Measurements from ENCODE around the gene UTP4.
"Not testable (repeated sequence)": the region's sequence is repeated elsewhere in the genome, so short reads cannot be mapped to it uniquely, and the experiment has no call there.

UTP4 gene

DNA sequence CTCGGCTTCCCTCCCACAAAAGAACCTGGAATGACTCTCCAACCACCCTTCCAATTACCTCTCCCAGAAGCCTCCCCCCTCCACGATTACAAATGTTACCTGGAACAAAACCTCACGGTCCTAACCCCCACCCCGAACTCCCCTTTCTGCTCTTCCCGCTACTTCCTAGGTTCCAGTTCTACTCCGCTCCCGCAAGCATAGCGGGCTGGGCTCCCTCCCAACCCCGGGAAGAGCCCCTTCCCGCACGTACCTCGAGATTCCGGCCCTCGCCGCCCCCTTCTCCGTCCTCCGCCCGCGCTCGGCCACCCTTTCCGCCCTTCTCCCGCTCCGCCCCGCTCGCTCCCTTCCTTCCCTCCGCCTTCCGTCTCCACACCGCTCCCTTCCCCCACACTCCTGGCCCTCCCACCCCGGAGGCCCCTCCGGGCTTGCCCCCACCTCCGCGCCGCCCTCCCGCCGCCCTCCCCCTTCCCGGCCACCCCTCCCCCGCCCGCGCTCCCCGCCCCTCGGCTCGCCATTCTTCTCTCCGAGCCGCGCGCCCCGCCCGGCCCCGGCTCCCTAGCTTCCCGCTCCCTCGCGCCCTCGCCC is 518 bp upstream of the UTP4 start:
- DNase-seq = peak; percentile 25

DNA sequence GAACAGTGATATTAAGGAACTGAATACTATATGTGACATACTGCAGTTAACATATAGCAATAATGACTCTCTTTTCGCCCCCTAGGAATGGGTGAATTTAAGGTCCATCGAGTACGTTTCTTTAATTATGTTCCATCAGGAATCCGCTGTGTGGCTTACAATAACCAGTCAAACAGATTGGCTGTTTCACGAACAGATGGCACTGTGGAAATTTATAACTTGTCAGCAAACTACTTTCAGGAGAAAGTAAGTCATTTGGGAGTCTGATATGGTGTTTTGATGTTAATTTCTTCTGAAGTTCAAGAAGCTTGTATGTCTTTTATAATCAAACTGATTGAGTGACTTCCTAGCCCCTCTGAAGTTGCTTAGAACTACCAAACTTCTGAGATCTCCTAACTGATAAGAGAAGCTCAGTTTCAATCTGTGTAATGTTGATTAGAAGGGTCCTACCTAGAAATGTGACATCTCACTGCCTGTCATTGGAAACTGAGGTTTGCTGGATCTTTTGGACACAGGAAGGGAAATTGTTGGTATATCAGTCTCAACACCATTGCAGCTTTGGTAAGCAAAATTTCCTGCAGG is 1.0 kb downstream of the UTP4 start:
- no peak for DNase-seq

DNA sequence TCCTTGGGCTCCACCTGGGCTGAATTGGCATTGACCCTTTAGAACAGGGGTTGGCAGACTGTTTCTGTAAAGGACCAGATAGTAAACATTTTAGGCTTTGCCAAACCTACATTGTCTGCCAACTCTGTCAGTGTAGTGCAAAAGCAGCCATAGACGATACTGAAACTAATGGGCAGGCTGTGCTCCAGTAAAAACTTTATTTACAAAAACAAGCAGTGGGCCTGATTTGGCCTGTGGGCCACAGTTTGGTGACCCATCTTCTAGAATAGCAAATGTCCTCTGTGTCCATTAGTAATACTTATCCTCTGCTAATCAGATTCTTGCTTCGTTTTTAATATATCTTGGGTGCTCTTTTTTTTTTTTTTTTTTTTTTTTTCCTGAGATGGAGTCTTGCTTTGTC is 6.2 kb downstream of the UTP4 start:
- DNase-seq = no peak

DNA sequence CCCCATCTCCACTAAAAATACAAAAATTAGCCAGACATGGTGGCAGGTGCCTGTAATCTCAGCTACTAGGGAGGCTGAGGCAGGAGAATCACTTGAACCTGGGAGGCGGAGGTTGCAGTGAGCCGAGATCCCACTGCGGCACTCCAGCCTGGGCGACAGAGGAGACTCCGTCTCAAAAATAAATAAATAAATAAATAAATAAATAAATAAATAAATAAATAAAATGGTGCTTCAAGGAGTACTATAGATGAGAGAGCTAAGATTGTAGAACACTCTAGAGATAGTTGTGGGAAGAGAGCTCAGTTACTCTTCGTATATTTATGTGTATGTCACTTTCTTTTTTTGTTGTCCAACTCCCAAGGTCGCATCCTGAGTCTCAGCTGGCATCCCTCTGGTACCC is 7.0 kb downstream of the UTP4 start:
- DNase-seq = not testable (repeated sequence)

DNA sequence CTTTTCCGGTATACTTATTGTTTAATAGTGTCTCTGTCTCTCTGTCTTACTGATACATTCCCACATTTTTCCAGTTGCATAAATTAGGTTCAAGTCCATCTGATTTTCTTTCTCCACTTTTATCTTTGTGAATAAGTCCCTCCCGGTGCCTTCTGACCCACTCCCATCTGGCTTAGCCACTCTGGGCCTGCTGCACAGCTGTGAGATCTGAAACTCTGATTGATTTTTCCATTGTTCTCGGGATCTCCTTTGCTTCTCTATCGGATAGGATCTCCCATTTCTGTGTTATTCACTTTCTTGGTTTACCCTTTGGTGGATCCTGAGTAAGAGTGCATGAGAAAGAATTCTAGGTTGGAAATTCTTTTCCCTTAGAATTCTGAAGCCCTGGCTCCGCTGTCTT is 8.6 kb downstream of the UTP4 start:
- DNase-seq = no peak

DNA sequence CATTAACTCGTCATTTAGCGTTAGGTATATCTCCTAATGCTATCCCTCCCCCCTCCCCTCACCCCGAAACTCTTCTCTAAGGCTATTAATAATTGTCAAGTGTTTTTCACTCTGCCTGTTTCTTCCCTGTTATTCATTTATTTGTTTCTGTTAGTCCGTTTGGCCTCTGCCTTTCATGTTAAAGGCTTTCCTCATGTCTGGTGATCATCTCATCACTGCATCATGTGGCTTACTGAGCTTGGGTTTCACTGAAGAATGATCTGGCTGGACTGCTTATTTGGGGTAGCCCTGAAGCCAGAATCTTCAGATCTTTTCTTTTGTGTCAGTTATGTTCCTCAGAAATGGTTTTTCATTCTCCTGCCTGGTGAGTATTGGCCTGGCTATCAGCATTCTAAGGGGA is 9.5 kb downstream of the UTP4 start:
- no peak for DNase-seq

DNA sequence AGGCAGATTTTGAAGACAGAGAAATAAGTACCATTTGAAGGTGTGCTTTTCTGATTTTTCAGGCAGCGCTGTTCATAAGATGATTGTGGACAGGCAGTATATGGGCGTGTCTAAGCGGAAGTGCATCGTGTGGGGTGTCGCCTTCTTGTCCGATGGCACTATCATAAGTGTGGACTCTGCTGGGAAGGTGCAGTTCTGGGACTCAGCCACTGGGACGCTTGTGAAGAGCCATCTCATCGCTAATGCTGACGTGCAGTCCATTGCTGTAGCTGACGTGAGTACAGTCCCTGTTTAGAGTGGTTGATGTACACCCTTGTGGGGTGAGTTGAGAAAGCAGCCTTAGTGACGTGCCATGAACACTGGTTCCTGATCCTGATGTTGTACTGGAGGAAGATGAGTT is 10.7 kb downstream of the UTP4 start:
- no peak for DNase-seq

DNA sequence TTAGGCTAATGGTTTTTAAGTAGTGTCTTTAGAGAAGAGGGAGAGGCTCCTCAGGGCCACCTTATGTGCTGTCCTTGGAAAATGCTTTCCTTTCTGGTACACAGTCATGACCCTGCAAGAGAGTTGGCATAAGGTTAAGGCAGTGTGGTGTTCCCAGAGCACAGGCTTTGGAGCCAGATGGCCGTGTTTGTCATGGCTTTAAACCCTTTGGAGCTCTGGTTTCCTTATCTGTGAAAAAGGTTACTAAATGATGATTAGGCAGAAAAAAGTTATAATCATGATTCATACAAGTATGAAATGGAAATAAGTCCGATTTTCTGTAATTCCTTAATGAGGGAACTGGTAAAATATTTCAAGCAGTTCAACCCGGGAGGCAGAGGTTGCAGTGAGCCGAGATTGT is 13.2 kb downstream of the UTP4 start:
- peak; percentile 27 for DNase-seq

DNA sequence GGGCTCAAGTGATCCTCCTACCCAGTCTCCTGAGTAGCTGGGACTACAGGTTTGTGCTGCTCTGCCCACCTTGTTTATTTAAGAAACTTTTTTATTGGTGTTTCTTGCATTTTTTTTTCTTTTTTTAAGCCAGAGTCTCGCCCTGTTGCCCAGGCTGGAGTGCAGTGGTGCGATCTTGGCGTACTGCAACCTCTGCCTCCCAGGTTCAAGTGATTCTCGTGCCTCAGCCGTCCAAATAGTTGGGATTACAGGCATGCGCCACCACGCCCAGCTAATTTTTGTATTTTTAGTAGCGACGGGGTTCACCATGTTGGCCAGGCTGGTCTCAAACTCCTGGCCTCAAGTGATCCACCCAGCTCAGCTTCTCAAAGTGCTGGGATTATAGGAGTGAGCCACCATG is 17.2 kb downstream of the UTP4 start:
- not testable (repeated sequence) for DNase-seq

DNA sequence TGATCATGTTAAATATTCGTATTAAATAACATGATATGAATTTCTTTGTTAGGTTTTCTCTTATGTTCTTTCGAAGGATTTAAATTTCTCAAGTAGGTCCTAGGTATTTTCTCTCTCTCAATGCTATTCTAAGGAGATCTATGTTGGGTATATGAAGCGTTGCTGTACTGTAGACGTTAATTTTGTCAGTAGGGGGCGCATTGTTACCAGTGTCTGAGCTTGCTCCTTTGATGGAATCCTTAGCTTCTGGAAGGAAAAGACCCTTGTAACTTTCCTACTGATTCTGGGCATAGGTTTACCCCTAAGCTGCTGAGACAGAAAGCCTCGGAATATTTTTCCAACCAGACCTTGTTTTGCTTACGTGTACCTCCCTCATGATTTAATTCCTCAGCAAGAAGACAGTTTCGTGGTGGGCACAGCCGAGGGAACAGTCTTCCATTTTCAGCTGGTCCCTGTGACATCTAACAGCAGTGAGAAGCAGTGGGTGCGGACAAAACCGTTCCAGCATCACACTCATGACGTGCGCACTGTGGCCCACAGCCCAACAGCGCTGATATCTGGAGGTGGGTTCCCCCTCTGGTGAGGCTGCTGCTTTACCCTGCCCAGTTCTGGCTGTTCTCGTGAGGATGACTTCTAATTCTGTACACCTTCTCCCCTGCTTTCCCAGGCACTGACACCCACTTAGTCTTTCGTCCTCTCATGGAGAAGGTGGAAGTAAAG is 17.9 kb downstream of the UTP4 start:
- DNase-seq = peak; percentile 60

DNA sequence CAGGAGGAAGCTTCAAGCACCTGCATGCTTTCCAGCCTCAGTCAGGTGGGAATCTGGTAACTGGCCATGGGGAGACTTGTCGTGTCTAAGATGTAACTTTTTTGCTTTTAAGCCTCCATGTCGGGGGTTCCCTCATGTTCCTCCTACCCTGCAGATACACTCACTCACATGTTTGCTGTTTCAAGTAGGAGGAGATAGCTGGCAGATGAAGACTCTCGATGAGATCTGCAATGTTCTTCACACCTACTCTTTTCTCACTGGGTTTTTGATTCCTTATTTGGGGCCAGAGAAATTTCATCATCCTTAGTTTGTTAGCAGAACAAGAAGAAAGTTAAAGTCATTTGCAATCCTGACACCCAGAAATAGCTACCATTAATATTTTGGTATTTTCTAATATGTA is 24.7 kb downstream of the UTP4 start:
- DNase-seq = no peak

DNA sequence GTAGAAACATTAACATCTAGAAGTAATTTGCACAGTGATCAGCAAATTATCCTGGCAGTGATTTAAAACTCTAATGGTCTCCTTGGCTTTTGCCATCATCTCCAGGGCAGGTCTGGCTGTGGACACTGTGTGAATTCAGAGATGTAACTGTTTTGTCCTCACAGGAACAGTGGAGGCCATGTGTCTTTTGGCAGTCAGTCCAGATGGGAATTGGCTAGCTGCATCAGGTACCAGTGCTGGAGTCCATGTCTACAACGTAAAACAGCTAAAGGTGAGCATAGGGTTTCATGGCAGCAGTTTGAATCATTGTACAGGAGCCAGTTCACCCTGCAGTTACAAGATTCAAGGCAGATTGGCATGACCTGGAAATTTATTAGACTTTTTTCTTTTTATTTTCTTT is 27.7 kb downstream of the UTP4 start:
- no peak for DNase-seq

DNA sequence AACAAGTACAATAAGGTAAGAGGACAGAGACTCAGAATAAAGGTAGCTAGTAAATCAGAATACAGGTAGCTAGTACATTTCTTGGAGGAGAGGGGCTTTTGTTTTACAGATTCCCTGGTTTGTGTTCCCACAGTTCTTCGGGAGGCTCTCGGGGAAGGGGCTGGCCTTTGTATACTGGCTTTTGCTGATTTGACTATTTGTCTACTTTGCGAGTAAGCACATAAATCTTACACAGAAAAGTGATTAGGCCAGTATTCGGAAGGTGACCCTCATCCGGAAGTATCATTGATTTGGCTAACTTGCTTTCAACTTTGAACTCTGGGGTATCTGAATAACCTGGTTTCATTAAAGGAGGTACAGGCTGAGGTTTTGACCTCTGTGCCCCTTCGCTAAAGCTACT is 33.1 kb downstream of the UTP4 start:
- no peak for DNase-seq

DNA sequence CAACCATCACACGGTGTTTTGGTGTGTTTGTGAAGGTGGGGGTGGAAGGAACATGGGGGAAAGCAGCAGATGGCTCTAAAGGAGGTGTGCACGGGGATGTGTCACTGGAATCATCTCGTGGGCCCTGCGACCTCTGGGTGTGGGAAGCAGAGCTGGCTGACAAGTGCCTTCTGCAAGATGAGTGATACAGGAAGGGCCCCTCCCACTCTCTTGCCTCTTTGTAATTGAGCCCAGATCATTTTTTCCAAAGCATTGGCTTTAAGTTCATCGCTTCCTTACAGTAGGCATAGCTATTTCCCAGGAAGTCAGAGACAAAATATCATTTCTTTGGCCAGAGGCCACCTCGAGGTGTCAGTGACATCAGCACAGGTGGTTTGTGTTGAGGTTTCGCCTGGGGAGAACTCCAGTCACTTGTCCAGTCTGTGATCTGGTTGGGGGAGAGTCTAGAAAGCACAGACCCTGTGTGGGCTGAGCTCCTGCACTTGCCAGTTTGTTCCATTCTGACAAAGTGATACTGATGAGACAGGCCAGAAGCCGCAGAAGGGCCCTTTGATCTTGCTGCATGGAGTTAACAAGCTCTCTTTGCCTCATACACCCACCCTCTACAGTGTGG is 33.9 kb downstream of the UTP4 start:
- no peak for DNase-seq

DNA sequence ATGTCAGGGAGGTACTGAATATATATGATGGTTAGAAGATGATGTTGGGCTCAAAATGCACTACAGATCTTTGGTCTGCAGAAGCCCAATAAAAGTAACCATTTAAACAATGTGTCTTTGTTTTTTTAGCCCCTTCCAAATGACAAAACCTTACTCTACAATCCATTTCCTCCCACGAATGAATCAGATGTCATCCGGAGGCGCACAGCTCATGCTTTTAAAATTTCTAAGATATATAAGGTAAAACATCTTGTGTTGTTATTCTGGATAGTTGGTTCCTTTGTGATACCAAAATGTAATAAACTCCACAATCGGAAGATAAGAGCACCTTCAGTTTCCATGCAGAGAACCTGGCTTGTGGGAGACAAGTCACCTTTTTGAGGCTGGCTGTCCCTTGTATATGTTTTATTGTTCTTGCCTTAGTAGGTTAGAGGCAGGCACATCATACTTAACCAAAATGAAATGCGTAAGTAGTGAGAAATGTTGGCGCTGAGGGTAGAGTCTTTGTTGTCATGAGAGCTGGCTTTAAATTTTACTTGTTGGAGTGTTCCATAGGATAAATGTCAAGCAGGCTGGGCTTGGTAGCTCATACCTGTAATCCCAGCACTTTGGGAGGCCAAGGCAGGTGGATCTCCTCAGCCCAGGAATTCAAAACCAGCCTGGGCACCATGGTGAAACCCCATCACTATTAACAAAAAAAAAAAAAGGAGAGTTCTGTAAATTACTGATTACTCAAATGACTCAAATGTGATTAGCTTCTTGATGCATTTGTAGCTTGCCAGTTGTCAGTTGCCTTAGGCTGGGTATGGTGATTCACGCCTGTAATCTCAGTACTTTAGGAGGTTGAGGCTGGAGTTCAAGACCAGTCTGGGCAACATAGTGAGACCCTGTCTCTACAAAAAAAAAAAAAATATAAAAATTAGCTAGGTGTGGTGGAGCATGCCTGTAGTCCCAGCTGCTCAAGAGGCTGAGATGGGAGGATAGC is 34.8 kb downstream of the UTP4 start:
- DNase-seq = no peak

DNA sequence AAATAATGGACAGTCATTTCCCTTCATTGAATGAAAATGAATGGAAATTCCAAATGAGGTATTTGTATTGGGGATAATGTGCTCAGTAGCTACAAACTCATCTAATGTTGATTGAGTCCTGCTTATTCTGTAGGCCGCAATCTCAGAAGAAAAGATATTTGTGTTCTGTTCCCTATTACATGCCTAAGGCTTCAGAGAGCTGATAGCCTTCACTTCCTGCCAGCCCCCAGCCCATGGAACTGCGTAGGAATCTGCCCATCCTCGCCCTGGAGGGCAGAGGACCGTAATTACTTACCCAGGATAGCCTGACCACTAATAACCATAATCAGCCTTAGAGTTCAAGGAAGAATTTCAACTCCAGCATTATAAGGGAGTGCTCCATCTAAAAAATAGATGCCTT is 36.6 kb downstream of the UTP4 start:
- DNase-seq = no peak

DNA sequence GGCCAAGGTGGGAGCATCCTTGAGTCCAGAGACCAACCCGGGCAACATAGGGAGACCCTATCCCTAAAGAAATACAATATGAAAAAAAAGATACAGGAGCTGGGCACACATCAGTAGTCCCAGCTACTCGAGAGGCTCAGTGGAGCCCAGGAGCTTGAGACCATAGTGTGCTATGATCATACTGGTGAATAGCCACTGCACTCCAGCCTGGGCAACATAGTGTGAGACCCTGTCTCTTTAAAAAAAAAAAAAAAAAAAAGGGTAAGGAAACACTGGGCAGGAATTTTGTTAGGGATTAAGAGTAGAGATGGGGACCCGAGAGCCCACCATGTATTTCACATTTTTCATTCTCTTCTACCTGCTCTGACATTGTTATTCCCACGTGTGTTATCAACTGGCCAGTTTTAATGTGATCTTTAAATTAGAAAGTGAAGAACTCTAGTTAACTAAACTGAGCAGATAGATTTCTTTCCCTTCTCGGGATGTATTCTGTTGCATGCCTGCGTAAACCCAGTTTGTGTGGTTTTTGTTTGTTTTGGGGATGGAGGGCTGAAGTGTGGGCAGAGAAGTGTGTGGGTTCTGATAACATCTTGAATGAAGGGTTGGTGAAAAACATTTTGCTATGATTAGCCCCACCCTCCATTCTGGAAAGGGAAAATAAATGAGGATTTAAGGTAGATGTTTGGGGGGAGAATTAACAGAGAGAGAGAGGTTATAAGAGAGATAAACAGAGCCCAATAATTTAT is 37.3 kb downstream of the UTP4 start:
- DNase-seq = no peak

DNA sequence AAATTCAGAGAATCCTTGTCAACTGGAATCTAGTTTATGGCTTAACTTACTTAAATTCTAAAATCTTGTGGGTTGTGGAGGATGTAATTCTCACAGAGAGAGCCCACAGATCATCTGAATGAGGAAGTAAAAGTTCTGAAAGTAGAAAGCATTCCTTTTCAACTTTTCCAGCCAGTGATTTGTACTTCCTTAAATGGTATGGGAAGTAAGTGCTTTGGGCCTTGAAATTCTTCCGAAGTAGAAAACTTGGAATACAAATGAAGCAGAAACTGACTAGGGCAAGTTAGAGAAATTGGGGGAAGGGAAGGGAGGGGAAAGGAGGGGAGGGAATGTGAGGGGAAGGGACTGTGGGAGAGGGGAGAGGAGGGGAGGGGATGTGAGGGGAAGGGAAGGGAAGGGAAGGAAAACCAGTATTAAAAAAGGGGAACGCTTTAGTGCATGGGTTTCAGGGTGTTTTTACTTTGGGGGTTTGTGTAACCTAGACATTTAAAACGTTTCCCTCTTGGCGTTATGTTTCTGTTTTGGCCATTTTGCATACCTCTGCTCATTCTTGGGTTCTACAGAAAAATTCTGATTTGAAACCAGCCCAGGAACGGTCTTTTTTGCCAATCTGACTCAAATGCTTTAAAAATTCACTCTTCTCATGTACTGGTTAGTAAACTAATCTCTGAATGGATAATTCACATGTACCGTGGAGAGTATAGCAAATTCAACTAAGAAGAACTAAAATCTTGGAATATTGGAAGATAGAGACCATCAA is 39.1 kb downstream of the UTP4 start:
- no peak for DNase-seq

DNA sequence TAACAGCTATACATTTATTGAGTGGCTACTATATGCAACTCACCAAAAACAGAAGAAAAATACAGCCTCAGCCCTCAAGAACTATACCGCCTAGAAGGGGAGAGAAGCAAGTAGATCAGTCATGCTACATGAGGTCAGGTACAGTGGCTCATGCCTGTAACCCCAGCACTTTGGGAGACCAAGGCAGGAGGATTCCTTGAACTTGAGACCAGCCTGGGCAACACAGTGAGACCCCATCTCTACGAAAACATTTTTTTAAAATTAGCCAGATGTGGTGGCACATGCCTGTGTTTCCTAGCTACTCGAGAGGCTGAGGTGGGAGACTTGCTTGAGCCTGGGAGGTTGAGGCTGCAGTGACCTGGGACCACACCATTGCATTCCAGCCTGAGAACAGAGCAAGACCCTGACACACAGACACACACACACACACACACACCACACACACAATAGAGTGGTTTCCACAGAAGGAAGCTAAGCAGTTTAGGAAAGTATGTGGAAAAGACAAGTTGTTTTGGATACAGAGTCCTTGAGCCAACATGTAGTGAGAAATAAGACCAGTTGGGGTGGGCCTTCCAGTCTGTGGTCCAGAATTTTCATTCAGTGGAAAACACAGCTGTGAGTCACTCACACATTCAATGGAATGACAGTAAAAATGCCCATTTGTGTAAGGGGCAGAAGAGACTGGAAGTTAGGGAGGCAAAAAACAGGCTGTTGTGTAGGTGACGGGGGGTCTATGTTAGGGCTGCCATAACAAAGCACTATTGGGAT is 43.8 kb downstream of the UTP4 start:
- no peak for DNase-seq

DNA sequence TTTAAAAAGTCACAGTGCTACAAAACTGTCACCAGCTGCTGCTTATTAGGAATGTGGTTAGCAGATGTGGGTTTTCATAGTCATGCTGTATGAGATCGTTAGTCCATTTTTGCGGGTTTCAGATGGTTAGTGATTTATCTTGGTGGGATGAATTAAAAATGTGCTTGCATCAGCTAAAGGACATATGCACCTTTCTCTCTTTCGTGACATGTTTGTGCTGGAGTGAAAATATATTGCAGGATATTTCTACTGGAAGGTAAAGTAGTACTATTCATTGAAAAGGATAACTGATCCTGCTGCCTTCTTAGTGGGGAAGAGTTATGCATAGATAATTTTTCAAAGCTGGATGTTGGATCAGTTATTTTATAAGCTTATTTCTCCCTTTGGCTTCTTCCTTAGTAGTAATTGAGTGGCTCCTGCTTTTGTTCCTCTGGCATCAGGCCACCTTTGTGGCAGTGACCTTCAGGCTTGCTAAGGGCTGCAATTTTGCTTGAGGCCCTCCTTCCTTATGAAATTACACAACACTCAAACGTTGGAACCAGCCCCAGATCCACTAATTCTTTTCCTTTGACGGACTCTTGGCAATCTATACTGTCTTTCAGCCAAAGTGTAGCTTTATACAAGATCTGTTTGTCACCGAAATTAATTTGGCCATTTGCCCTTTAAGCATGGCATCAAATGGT is 47.0 kb downstream of the UTP4 start:
- peak; percentile 76 for DNase-seq
